ENCODE results near the gene C3orf49.

C3orf49 gene

GRCh38 chr3:63824309-63824708 lies 5.2 kb downstream of the C3orf49 start:
- Histone ChIP-seq H3K4me1 (ENCODE audit: insufficient read depth, low read length) (no peaks in the 10 kb centered on the region), H3K36me3 (ENCODE audit: insufficient read depth, low read length) (no peaks in the 10 kb centered on the region; the same call in 1 of the 2 replicates), H3K9me3 (ENCODE audit: control insufficient read depth, insufficient read depth, low read length) (no peaks in the 10 kb centered on the region), H3K9ac (ENCODE audit: low read depth, low read length) (no peak overlapping the region)

GRCh38 chr3:63830526-63830925 lies 11.4 kb downstream of the C3orf49 start:
- Histone ChIP-seq H3K9ac (ENCODE audit: low read depth, low read length) (no peak overlapping the region), H3K36me3 (ENCODE audit: insufficient read depth, low read length) (peaks cover 4% of the 10 kb centered on the region), H3K4me1 (ENCODE audit: insufficient read depth, low read length) (no peaks in the 10 kb centered on the region)

GRCh38 chr3:63832395-63832794 lies 13.3 kb downstream of the C3orf49 start:
- Histone ChIP-seq H3K4me1 (ENCODE audit: insufficient read depth, low read length) (no peaks in the 10 kb centered on the region), H3K9me3 (ENCODE audit: control insufficient read depth, insufficient read depth, low read length) (no peaks in the 10 kb centered on the region), H3K36me3 (ENCODE audit: insufficient read depth, low read length) (peaks cover 4% of the 10 kb centered on the region), H3K9ac (ENCODE audit: low read depth, low read length) (no peak overlapping the region)

More at GRCh38 chr3:63830526-63830925, 11.4 kb downstream of the C3orf49 start:
- H3K9me3 ChIP-seq (ENCODE audit: control insufficient read depth, insufficient read depth, low read length): no peaks in the 10 kb centered on the region

- Histone ChIP-seq H3K9ac (ENCODE audit: low read depth, low read length) (no peak overlapping the region), H3K4me1 (ENCODE audit: insufficient read depth, low read length) (no peaks in the 10 kb centered on the region), H3K9me3 (ENCODE audit: control insufficient read depth, insufficient read depth, low read length) (no peaks in the 10 kb centered on the region), H3K36me3 (ENCODE audit: insufficient read depth, low read length) (no peaks in the 10 kb centered on the region)
Observed at GRCh38 chr3:63841704-63842103, 22.6 kb downstream of the C3orf49 start.

GRCh38 chr3:63842127-63842526 lies 23.0 kb downstream of the C3orf49 start:
- no peaks in the 10 kb centered on the region for H3K36me3 ChIP-seq (ENCODE audit: insufficient read depth, low read length)
- H3K9me3 ChIP-seq (ENCODE audit: control insufficient read depth, insufficient read depth, low read length): no peaks in the 10 kb centered on the region
- no peak overlapping the region for H3K9ac ChIP-seq (ENCODE audit: low read depth, low read length)
- no peaks in the 10 kb centered on the region for H3K4me1 ChIP-seq (ENCODE audit: insufficient read depth, low read length)

- Histone ChIP-seq H3K9me3 (ENCODE audit: control insufficient read depth, insufficient read depth, low read length) (no peaks in the 10 kb centered on the region), H3K36me3 (ENCODE audit: insufficient read depth, low read length) (no peaks in the 10 kb centered on the region), H3K9ac (ENCODE audit: low read depth, low read length) (no peak overlapping the region), H3K4me1 (ENCODE audit: insufficient read depth, low read length) (peaks cover 6% of the 10 kb centered on the region; the same call in 1 of the 2 replicates)
Observed at GRCh38 chr3:63845215-63845614, 26.1 kb downstream of the C3orf49 start.

GRCh38 chr3:63847718-63848450 lies 28.8 kb downstream of the C3orf49 start:
- peaks cover 6% of the 10 kb centered on the region; the same call in 1 of the 2 replicates for H3K4me1 ChIP-seq (ENCODE audit: insufficient read depth, low read length)

GRCh38 chr3:63849175-63849574 lies 30.1 kb downstream of the C3orf49 start:
- Histone ChIP-seq H3K9me3 (ENCODE audit: control insufficient read depth, insufficient read depth, low read length) (no peaks in the 10 kb centered on the region), H3K9ac (ENCODE audit: low read depth, low read length) (no peak overlapping the region), H3K4me1 (ENCODE audit: insufficient read depth, low read length) (peaks cover 6% of the 10 kb centered on the region; the same call in 1 of the 2 replicates), H3K36me3 (ENCODE audit: insufficient read depth, low read length) (no peaks in the 10 kb centered on the region)

More at GRCh38 chr3:63847718-63848450, 28.8 kb downstream of the C3orf49 start:
- Histone ChIP-seq H3K9me3 (ENCODE audit: control insufficient read depth, insufficient read depth, low read length) (no peaks in the 10 kb centered on the region), H3K9ac (ENCODE audit: low read depth, low read length) (no peak overlapping the region), H3K36me3 (ENCODE audit: insufficient read depth, low read length) (no peaks in the 10 kb centered on the region)

- Histone ChIP-seq H3K36me3 (ENCODE audit: insufficient read depth, low read length) (no peaks in the 10 kb centered on the region), H3K9me3 (ENCODE audit: control insufficient read depth, insufficient read depth, low read length) (no peaks in the 10 kb centered on the region), H3K9ac (ENCODE audit: low read depth, low read length) (no peak overlapping the region), H3K4me1 (ENCODE audit: insufficient read depth, low read length) (peaks cover 19% of the 10 kb centered on the region)
Observed at GRCh38 chr3:63851287-63851686, 32.2 kb downstream of the C3orf49 start.

- Histone ChIP-seq H3K9me3 (ENCODE audit: control insufficient read depth, insufficient read depth, low read length) (no peaks in the 10 kb centered on the region), H3K36me3 (ENCODE audit: insufficient read depth, low read length) (no peaks in the 10 kb centered on the region), H3K9ac (ENCODE audit: low read depth, low read length) (no peak overlapping the region), H3K4me1 (ENCODE audit: insufficient read depth, low read length) (peaks cover 34% of the 10 kb centered on the region)
Observed at GRCh38 chr3:63853106-63853505, 34.0 kb downstream of the C3orf49 start.

- no peaks in the 10 kb centered on the region for H3K36me3 ChIP-seq (ENCODE audit: insufficient read depth, low read length)
- no peaks in the 10 kb centered on the region for H3K9me3 ChIP-seq (ENCODE audit: control insufficient read depth, insufficient read depth, low read length)
- peaks cover 34% of the 10 kb centered on the region for H3K4me1 ChIP-seq (ENCODE audit: insufficient read depth, low read length)
- no peak overlapping the region for H3K9ac ChIP-seq (ENCODE audit: low read depth, low read length)
Observed at GRCh38 chr3:63855333-63855940, 36.3 kb downstream of the C3orf49 start.

- Histone ChIP-seq H3K36me3 (ENCODE audit: insufficient read depth, low read length) (no peaks in the 10 kb centered on the region), H3K9ac (ENCODE audit: low read depth, low read length) (no peak overlapping the region), H3K9me3 (ENCODE audit: control insufficient read depth, insufficient read depth, low read length) (no peaks in the 10 kb centered on the region), H3K4me1 (ENCODE audit: insufficient read depth, low read length) (peaks cover 48% of the 10 kb centered on the region)
Observed at GRCh38 chr3:63857311-63857710, 38.2 kb downstream of the C3orf49 start.

- H3K9ac ChIP-seq (ENCODE audit: low read depth, low read length): no peak overlapping the region
- peaks cover 41% of the 10 kb centered on the region for H3K4me1 ChIP-seq (ENCODE audit: insufficient read depth, low read length)
- no peaks in the 10 kb centered on the region for H3K9me3 ChIP-seq (ENCODE audit: control insufficient read depth, insufficient read depth, low read length)
- H3K36me3 ChIP-seq (ENCODE audit: insufficient read depth, low read length): no peaks in the 10 kb centered on the region
Observed at GRCh38 chr3:63860776-63861175, 41.7 kb downstream of the C3orf49 start.

- H3K4me1 ChIP-seq (ENCODE audit: insufficient read depth, low read length): peaks cover 37% of the 10 kb centered on the region
- H3K9me3 ChIP-seq (ENCODE audit: control insufficient read depth, insufficient read depth, low read length): no peaks in the 10 kb centered on the region
- H3K9ac ChIP-seq (ENCODE audit: low read depth, low read length): no peak overlapping the region
- no peaks in the 10 kb centered on the region for H3K36me3 ChIP-seq (ENCODE audit: insufficient read depth, low read length)
Observed at GRCh38 chr3:63861306-63861705, 42.2 kb downstream of the C3orf49 start.

GRCh38 chr3:63862804-63863149 lies 43.7 kb downstream of the C3orf49 start:
- H3K36me3 ChIP-seq (ENCODE audit: insufficient read depth, low read length): no peaks in the 10 kb centered on the region
- H3K9me3 ChIP-seq (ENCODE audit: control insufficient read depth, insufficient read depth, low read length): no peaks in the 10 kb centered on the region
- peak overlapping the region; percentile 98 for H3K9ac ChIP-seq (ENCODE audit: low read depth, low read length)
- H3K4me1 ChIP-seq (ENCODE audit: insufficient read depth, low read length): peaks cover 24% of the 10 kb centered on the region

All from ES-I3 (cell line).